OCI-LY7 (cell line): ENCODE measurements around the gene DBNDD2.

Experiments used
- CTCF ChIP-seq: fragments of 200-600 bp; sonication (generic); conservative IDR thresholded peaks from 2 replicates; pipeline ENCODE4 v1.5.1; 2014; ENCODE audit warnings: mild to moderate bottlenecking, antibody characterized with exemption, low read length, moderate library complexity, mixed read lengths
- EZH2phosphoT487 ChIP-seq: fragments of 200-600 bp; sonication (generic); IDR thresholded peaks from 2 replicates; pipeline ENCODE4 v1.6.1; 2018; ENCODE audit warnings: low read depth, borderline replicate concordance, mild to moderate bottlenecking, mixed run types, antibody characterized with exemption, low read length, moderate library complexity, mixed read lengths

GRCh38 chr20:45445805-45446562 lies 37.9 kb downstream of the DBNDD2 start:
- peak; percentile 78 for TF ChIP-seq CTCF
- TF ChIP-seq EZH2phosphoT487: no peak
